HFF-Myc (cell line): Measurements from ENCODE around the gene GRM4.

Experiments
- DNase-seq: peaks from one replicate; pipeline ENCODE4 v3.0.0-alpha.2; 2011; ENCODE audit warnings: low read depth; ENCODE audit errors: extremely low read depth
- H3K4me3 ChIP-seq: replicated peaks from 2 replicates; pipeline ENCODE4 v1.5.1; 2011; ENCODE audit warnings: low read depth, mild to moderate bottlenecking, control low read depth, low read length
- TF ChIP-seq, protein P1 (sequence below): IDR thresholded peaks from 2 replicates; pipeline ENCODE4 v1.5.1; 2012; ENCODE audit warnings: mild to moderate bottlenecking, low read depth, low read length, control low read depth; ENCODE audit errors: missing control alignments

The GRM4 gene

DNA sequence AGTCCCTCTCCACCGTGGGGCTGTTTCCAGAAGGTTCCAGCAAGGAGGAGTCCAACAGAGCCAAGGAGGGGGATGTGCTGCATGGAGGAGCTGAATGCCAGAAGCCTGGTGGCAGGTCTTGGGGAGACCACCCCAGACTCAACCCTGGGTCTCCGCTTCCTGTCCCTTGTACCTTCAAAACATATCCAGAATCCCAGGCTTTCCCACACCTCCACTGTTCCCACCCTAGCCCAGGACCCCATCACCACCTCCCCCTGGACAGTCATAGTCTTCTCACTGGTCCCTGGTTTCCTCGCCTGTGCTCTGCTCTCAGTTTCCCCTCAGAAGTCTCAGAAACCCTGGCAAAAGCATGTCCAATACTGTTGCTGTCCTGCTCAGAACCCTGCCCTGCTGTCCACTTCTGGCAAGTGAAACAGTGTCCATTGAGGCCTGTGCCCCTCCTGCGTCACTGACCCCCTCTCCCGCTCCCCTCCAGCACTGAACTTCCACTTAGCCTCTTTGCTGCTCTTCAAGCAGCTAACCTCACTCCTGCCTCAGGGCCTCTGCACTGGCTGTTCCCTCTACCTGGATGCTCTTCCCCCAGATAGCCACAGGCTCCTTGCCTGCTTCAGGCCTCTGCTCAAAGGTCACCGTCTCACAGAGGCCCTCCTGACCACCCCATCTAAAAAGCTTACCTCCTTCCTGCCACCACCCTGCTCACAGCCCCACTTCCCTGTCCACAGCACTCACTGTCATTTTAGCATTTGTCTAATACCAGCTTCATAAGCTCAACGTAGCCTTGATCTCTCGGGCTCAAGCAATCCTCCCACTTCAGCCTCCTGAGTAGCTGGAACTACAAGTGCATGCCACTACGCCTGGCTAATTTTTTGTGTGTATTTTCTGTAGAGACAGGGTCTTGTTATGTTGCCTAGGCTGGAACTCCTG lies 169.2 kb downstream of the GRM4 start:
- H3K4me3 ChIP-seq = no peak overlapping the region
- DNase-seq = no peak
- TF ChIP-seq, protein P1, sequence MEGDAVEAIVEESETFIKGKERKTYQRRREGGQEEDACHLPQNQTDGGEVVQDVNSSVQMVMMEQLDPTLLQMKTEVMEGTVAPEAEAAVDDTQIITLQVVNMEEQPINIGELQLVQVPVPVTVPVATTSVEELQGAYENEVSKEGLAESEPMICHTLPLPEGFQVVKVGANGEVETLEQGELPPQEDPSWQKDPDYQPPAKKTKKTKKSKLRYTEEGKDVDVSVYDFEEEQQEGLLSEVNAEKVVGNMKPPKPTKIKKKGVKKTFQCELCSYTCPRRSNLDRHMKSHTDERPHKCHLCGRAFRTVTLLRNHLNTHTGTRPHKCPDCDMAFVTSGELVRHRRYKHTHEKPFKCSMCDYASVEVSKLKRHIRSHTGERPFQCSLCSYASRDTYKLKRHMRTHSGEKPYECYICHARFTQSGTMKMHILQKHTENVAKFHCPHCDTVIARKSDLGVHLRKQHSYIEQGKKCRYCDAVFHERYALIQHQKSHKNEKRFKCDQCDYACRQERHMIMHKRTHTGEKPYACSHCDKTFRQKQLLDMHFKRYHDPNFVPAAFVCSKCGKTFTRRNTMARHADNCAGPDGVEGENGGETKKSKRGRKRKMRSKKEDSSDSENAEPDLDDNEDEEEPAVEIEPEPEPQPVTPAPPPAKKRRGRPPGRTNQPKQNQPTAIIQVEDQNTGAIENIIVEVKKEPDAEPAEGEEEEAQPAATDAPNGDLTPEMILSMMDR = no peak

DNA sequence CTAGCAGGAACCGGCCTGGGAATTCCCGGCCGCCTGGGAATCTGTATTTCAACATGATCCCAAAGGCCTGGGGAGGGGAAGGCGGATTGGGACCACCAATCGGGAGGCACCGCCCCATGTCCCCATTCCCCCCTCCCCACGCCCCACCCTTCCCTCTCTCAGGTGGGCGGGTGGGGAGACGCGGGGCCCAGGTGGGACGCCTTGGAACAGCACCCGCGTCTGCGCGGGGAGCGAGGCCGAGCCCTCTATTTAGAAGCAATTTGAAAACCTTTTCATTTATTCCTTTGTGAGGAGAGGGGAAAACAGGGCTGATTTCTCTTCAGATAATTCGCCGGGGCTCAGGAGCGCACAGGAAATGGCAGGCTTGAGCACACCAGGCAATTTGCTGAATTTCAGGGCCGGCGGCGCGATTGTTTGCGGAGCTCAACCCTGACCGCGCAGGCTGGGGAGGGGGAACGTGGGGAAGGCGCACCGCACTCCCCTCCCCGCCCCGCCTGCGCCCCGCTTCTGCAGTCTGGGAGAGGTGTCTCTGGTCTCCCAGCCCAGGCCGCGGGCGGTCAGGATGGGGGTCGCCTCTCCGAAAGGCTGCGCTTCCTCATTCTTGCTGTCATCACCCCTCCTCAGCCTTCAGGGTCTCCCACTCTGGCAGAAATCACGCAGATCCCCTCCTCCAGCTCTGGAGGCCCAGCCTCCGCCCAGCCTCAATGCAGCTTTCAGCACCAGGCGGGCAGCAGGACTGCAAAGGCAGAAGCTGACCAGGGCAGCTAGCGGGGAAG lies 170.0 kb downstream of the GRM4 start:
- TF ChIP-seq, protein P1 = no peak
- DNase-seq = no peak
- H3K4me3 ChIP-seq = no peak overlapping the region

DNA sequence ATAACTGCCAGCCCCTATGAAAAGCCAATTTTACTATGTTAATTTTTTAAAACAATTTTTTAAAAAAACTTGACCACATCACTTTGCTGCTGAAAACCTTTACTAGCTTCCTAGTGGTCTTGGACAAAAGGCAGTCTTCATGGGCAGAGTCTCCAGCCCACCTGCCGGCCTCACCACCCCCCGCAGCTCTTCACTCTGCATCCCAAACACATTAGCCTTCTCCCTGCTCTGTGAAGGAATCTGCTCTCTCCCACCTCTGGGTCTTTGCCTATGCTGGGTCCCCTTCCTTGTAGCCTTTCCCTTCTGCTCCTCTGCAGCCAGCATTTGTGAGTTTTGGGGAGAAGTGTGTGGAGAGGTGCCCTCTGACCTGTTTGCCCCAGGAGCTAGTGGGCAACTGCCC lies 171.4 kb downstream of the GRM4 start:
- H3K4me3 ChIP-seq = no peak overlapping the region
- TF ChIP-seq, protein P1 = no peak
- no peak for DNase-seq

DNA sequence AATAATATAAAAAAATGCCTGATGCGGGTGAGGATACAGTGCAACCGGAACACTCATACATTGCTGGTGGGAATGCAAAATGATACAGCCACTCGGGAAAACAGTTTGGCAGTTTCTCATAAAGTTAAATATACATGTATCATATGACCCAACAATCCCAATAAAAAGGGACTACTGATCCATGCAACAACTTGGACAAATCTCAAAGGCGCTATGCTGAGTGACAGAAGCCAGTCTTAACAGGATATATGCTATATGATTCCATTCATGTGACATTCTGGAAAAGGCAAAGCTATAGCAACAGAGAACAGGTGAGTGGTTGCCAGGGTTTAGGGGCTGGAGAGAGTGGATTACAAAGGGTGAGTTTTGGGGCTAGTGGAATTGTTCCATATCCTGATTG lies 171.9 kb downstream of the GRM4 start:
- DNase-seq = no peak
- H3K4me3 ChIP-seq = no peak overlapping the region
- TF ChIP-seq, protein P1 = no peak

DNA sequence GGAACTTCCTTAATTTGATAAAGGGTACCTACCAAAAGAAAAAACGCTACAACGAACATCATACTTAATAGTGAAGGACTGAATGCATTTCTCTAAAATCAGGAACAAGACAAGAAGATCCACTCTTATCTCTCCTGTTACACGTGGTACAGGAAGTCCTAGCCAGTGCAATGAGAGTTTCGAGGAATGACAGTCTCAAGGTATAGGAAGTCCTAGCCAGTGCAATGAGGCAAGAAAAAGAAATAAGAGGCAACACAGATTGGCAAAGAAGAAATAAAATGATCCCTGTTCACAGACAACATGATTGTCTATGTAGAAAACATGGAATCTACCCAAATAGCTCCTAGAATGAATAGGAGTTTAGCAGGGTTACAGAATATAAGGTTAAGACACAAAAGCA lies 174.3 kb downstream of the GRM4 start:
- no peak for DNase-seq
- no peak overlapping the region for H3K4me3 ChIP-seq
- TF ChIP-seq, protein P1 = no peak
